Measurements from ENCODE around the gene PCDHGB5. TPM values are rescaled to one million over a fixed set of nuclear protein-coding genes. Genes with fewer than 3 reads are reported as not detected.
"Not testable (repeated sequence)": the region's sequence is repeated elsewhere in the genome, so short reads cannot be mapped to it uniquely, and the experiment has no call there.

PCDHGB5 gene
- total RNA-seq, 1 donor from 2014 or later, result 2.7 TPM

- intact Hi-C loops (cut with micrococcal nuclease), result loop anchor here (1.0 to 10.0 kb wide), 5 partner anchors 41 to 462 kb away; partner anchors contain the start of genes PCDH1, PCDHGA6, PCDHGB3 and TAF7
- Mint-ChIP-seq H3K4me1 (peaks cover 21% of the 10 kb centered on the region), H3K36me3 (ENCODE audit: low read depth) (peaks cover 2% of the 10 kb centered on the region), H3K4me3 (peak within 1 kb of the TSS; percentile 86), H3K27ac (peak within 1 kb of the TSS; percentile 41), H3K27me3 (peaks cover 52% of the 10 kb centered on the region), H3K9me3 (peaks cover 12% of the 10 kb centered on the region)
- DNase-seq, result no peak
- TF ChIP-seq CTCF (IDR thresholded peaks at IDR 0.05), result no peak
- ChIA-PET POLR2A (interaction anchor here (1.0 kb wide), 1 partner anchor 145 kb away, joined by 5 read pairs; no protein-coding TSS in a partner anchor), CTCF (interaction anchor here (0.5 to 3.6 kb wide), 15 partner anchors 8 to 238 kb away, joined by 3 to 38 read pairs (median 4); partner anchors contain the start of genes FCHSD1, PCDHGA11, PCDHGA12 and PCDHGC3)
- ATAC-seq (ENCODE audit: low read depth), result peak; percentile 66
Measured at GRCh38 chr5:141412854-141413539, 15.2 kb downstream of the PCDHGB5 start, which contains the start of gene PCDHGA10. Gene PCDHGA10 (plus strand): TSS chr5:141412987. CDS start chr5:141413176, 189 bp downstream.

DNA sequence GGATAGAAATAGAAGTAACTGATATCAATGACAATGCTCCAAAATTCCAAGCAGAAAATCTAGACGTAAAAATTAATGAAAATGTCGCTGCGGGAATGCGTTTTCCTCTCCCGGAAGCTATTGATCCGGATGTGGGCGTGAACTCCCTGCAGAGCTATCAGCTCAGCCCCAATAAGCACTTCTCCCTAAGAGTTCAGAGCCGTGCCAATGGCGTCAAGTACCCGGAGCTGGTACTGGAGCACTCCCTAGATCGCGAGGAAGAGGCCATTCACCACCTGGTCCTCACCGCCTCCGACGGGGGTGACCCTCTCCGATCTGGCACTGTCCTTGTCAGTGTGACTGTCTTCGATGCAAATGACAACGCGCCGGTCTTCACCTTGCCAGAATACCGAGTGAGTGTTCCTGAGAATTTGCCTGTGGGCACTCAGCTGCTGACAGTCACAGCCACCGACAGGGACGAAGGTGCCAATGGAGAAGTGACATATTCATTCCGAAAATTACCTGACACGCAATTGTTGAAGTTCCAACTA lies 15.9 kb downstream of the PCDHGB5 start:
- intact Hi-C loops (cut with micrococcal nuclease), result loop anchor here (1.0 to 10.0 kb wide), 4 partner anchors 41 to 461 kb away; partner anchors contain the start of genes PCDH1, PCDHGA6, PCDHGB3 and TAF7
- Mint-ChIP-seq H3K27me3 (peaks cover 55% of the 10 kb centered on the region), H3K36me3 (ENCODE audit: low read depth) (peaks cover 4% of the 10 kb centered on the region), H3K9me3 (peaks cover 18% of the 10 kb centered on the region), H3K4me3 (peak overlapping the region; percentile 86), H3K27ac (no peak overlapping the region), H3K4me1 (peaks cover 21% of the 10 kb centered on the region)
- DNase-seq (no peak), ATAC-seq (ENCODE audit: low read depth) (no peak)
- ChIA-PET POLR2A (no interaction called here), CTCF (interaction anchor here (1.0 to 3.6 kb wide), 11 partner anchors 17 to 157 kb away, joined by 3 to 38 read pairs (median 7); partner anchors contain the start of genes PCDHGA12, PCDHGC3 and TAF7)
- TF ChIP-seq CTCF (IDR thresholded peaks at IDR 0.05), result no peak

- intact Hi-C loops (cut with micrococcal nuclease), result loop anchor here (5.0 to 10.0 kb wide), 3 partner anchors 42 to 460 kb away; partner anchors contain the start of genes PCDH1, PCDHGA6, PCDHGB3 and TAF7
- H3K27ac Mint-ChIP-seq; DNase-seq; H3K4me3 Mint-ChIP-seq; POLR2A ChIA-PET; ATAC-seq (ENCODE audit: low read depth); H3K36me3 Mint-ChIP-seq (ENCODE audit: low read depth): not testable (repeated sequence)
- peaks cover 21% of the 10 kb centered on the region for H3K4me1 Mint-ChIP-seq
- CTCF ChIA-PET, result interaction anchor here (3.0 to 3.6 kb wide), 3 partner anchors 110 to 149 kb away, joined by 15 to 38 read pairs (median 22); no protein-coding TSS in a partner anchor
- H3K9me3 Mint-ChIP-seq, result peaks cover 14% of the 10 kb centered on the region
- H3K27me3 Mint-ChIP-seq, result peaks cover 52% of the 10 kb centered on the region
Measured at GRCh38 chr5:141414548-141415274, 17.0 kb downstream of the PCDHGB5 start.

DNA sequence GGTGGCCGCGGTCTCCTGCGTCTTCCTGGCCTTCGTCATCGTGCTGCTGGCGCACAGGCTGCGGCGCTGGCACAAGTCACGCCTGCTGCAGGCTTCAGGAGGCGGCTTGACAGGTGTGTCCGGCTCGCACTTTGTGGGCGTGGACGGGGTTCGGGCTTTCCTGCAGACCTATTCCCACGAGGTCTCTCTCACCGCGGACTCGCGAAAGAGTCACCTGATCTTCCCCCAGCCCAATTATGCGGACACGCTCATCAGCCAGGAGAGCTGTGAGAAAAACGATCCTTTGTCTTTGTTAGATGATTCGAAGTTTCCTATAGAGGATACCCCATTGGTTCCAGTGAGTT lies 17.5 kb downstream of the PCDHGB5 start:
- Mint-ChIP-seq H3K9me3 (peaks cover 15% of the 10 kb centered on the region), H3K4me1 (peaks cover 21% of the 10 kb centered on the region), H3K4me3 (peak overlapping the region; percentile 32), H3K27me3 (peaks cover 53% of the 10 kb centered on the region)
- CTCF ChIA-PET, result interaction anchor here (0.9 to 3.6 kb wide), 2 partner anchors 143 to 152 kb away, joined by 3 to 22 read pairs; no protein-coding TSS in a partner anchor
- intact Hi-C loops (cut with micrococcal nuclease), result loop anchor here (10.0 kb wide), 1 partner anchor 460 kb away; the partner anchor contains the start of gene PCDH1
- ATAC-seq (ENCODE audit: low read depth); H3K27ac Mint-ChIP-seq; DNase-seq; H3K36me3 Mint-ChIP-seq (ENCODE audit: low read depth): not testable (repeated sequence)
- POLR2A ChIA-PET, result interaction anchor here (0.7 kb wide), 1 partner anchor 854 kb away, joined by 3 read pairs; no protein-coding TSS in a partner anchor

DNA sequence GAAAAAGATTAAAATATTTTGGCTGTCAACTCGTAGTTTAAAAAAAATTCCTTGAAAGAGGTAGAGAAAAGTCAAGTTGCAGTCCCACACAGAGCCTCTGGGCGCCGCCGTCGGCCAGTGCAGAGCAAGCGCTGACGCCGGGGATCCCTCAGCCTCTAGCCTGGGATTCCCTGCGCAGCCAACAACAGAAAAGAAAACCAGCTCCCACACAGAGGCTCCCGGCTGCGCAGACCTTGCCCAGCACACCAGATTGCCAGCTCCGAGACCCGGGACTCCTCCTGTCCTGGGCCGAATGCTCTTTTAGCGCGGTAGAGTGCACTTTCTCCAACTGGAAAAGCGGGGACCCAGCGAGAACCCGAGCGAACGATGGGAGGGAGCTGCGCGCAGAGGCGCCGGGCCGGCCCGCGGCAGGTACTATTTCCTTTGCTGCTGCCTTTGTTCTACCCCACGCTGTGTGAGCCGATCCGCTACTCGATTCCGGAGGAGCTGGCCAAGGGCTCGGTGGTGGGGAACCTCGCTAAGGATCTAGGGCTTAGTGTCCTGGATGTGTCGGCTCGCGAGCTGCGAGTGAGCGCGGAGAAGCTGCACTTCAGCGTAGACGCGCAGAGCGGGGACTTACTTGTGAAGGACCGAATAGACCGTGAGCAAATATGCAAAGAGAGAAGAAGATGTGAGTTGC lies 19.9 kb downstream of the PCDHGB5 start, which contains the start of gene PCDHGB7:
TSS of gene PCDHGB7 (plus strand) at position 184 of the 679 bp plus-strand sequence. CDS start at position 367, 183 bp downstream.
- ChIA-PET CTCF (interaction anchor here (1.3 to 3.0 kb wide), 3 partner anchors 10 to 147 kb away, joined by 3 to 16 read pairs (median 12); no protein-coding TSS in a partner anchor), POLR2A (interaction anchor here (1.0 kb wide), 1 partner anchor 150 kb away, joined by 3 read pairs; no protein-coding TSS in a partner anchor)
- H3K27ac Mint-ChIP-seq; DNase-seq; H3K36me3 Mint-ChIP-seq (ENCODE audit: low read depth): not testable (repeated sequence)
- ATAC-seq (ENCODE audit: low read depth), result peak; percentile 73
- Mint-ChIP-seq H3K27me3 (peaks cover 57% of the 10 kb centered on the region), H3K9me3 (peaks cover 19% of the 10 kb centered on the region), H3K4me3 (peak within 1 kb of the TSS; percentile 64), H3K4me1 (peaks cover 28% of the 10 kb centered on the region)
- intact Hi-C loops (cut with micrococcal nuclease), result loop anchor here (1.0 to 10.0 kb wide), 2 partner anchors 107 to 457 kb away; partner anchors contain the start of gene PCDH1

Data from activated B cell treated with CpG ODN at 0.5 μM for 24 hours (primary cell).